A673 (cell line): ENCODE measurements around the gene DPH1. TPM values are rescaled to one million over a fixed set of nuclear protein-coding genes. Genes with fewer than 3 reads are reported as not detected.

Experiments used
- BruUV-seq: library from RNA; stranded (reverse); fragments of 400-500 nt; replicated peaks from 2 replicates; lab custom pipeline; 2021; lab: Mats Ljungman, UMichigan
- CTCF ChIA-PET: fragments of 300-600 bp; sonication (Branson Sonifier 250); formaldehyde crosslinking; loops from one replicate; lab custom pipeline; 2022; ENCODE audit warnings: antibody characterized with exemption; lab: Charles Lee
- POLR2A ChIA-PET: fragments of 300-600 bp; sonication (Branson Sonifier 250); formaldehyde crosslinking; loops from one replicate; lab custom pipeline; 2022; ENCODE audit warnings: antibody characterized with exemption; ENCODE audit not compliant: low non-redundant PET; lab: Charles Lee
- DNase-seq: peaks from one replicate; pipeline ENCODE4 v3.0.0-alpha.2; 2015; ENCODE audit warnings: low spot score
- H3K27ac ChIP-seq: fragments of 200-600 bp; sonication (generic); 2 replicates; pipeline ENCODE4 v1.5.1; 2016; ENCODE audit warnings: mixed run types, low read depth, mild to moderate bottlenecking, mixed read lengths, antibody characterized with exemption, low read length; ENCODE audit not compliant: poor library complexity, severe bottlenecking
- H3K27me3 ChIP-seq: fragments of 200-600 bp; sonication (generic); replicated peaks from 2 replicates; pipeline ENCODE4 v1.6.1; 2017; ENCODE audit warnings: mixed run types, low read depth, mild to moderate bottlenecking, mixed read lengths, antibody characterized with exemption, low read length; ENCODE audit not compliant: insufficient read depth, poor library complexity
- H3K36me3 ChIP-seq: fragments of 200-600 bp; sonication (generic); 2 replicates; pipeline ENCODE4 v1.6.1; 2016; ENCODE audit warnings: mixed run types, mild to moderate bottlenecking, mixed read lengths, antibody characterized with exemption, low read length; ENCODE audit not compliant: insufficient read depth, poor library complexity, severe bottlenecking
- H3K4me1 ChIP-seq: fragments of 200-600 bp; sonication (generic); 2 replicates; pipeline ENCODE4 v1.6.1; 2017; ENCODE audit warnings: mixed run types, mild to moderate bottlenecking, mixed read lengths, antibody characterized with exemption, low read length; ENCODE audit not compliant: insufficient read depth, poor library complexity, severe bottlenecking
- H3K4me3 ChIP-seq: fragments of 200-600 bp; sonication (generic); 2 replicates; pipeline ENCODE4 v1.5.1; 2016; ENCODE audit warnings: low read depth, mixed run types, mild to moderate bottlenecking, mixed read lengths, low read length; ENCODE audit not compliant: poor library complexity, severe bottlenecking
- H3K9me3 ChIP-seq: fragments of 200-600 bp; sonication (generic); 2 replicates; pipeline ENCODE4 v1.6.1; 2016; ENCODE audit warnings: mixed run types, low read depth, mild to moderate bottlenecking, mixed read lengths, antibody characterized with exemption, low read length; ENCODE audit not compliant: poor library complexity, severe bottlenecking
- CTCF ChIP-seq: fragments of 300-800, 200-600 bp; sonication (generic); conservative IDR thresholded peaks from 2 replicates; pipeline ENCODE4 v1.5.1; 2017; ENCODE audit warnings: low read depth, mild to moderate bottlenecking, antibody characterized with exemption, low read length, moderate library complexity, mixed read lengths
- EZH2 ChIP-seq: fragments of 200-600 bp; sonication (generic); IDR thresholded peaks from 2 replicates; pipeline ENCODE4 v1.6.1; 2017; ENCODE audit warnings: borderline replicate concordance, low read depth, mild to moderate bottlenecking, mixed read lengths, antibody characterized with exemption, low read length; ENCODE audit not compliant: poor library complexity, severe bottlenecking
- intact Hi-C: fragments of 100-400 bp; cut with micrococcal nuclease; formaldehyde crosslinking; loops from one replicate; pipeline ENCODE4 v1.10.0; 2022; ENCODE audit not compliant: unreplicated experiment
- microRNA-seq: library from miRNA; unstranded; fragments of <30 nt; microRNA quantifications from one replicate; pipeline ENCODE4 v1.2.0, GENCODE V29; 2021
- total RNA-seq: library from RNA; stranded (reverse); gene quantifications from 2 replicates; pipeline ENCODE4 v1.2.3, GENCODE V29; 2021

Gene DPH1
- total RNA-seq, 1 experiment from 2014 or later, result 51.1 TPM

- DNase-seq, result peak; percentile 82
- BruUV-seq, result no TSS peak
These were observed 61.0 kb downstream of the DPH1 start for GRCh38 chr17:2090804-2091534.

GRCh38 chr17:2092253-2092652 is 62.3 kb downstream of the DPH1 start:
- Histone ChIP-seq H3K36me3 (no peaks in the 10 kb centered on the region), H3K4me1 (peaks cover 18% of the 10 kb centered on the region), H3K9me3 (no peaks in the 10 kb centered on the region), H3K4me3 (no peak overlapping the region), H3K27me3 (no peaks in the 10 kb centered on the region), H3K27ac (no peak overlapping the region)
- CTCF ChIA-PET, result no interaction called here
- POLR2A ChIA-PET, result interaction anchor here (0.7 kb wide), 1 partner anchor 43 kb away, joined by 8 read pairs; no protein-coding TSS in a partner anchor
- no peak for DNase-seq
- no TSS peak for BruUV-seq
- TF ChIP-seq CTCF (no peak), EZH2 (no peak)
- intact Hi-C loops, result no loop called here

More at GRCh38 chr17:2090804-2091534, 61.0 kb downstream of the DPH1 start:
- intact Hi-C loops, result no loop called here
- Histone ChIP-seq H3K4me3 (no peak overlapping the region), H3K4me1 (peaks cover 18% of the 10 kb centered on the region), H3K9me3 (no peaks in the 10 kb centered on the region), H3K27ac (peak overlapping the region; percentile 3), H3K36me3 (no peaks in the 10 kb centered on the region), H3K27me3 (no peaks in the 10 kb centered on the region)
- CTCF ChIA-PET, result no interaction called here
- POLR2A ChIA-PET, result interaction anchor here (0.6 kb wide), 1 partner anchor 147 kb away, joined by 6 read pairs; no protein-coding TSS in a partner anchor
- TF ChIP-seq CTCF (0 out of 2 replicates have a peak, but pooled peaks have one; percentile 19), EZH2 (no peak)

GRCh38 chr17:2093349-2093748 is 63.4 kb downstream of the DPH1 start:
- ChIA-PET CTCF (no interaction called here), POLR2A (no interaction called here)
- Histone ChIP-seq H3K27me3 (no peaks in the 10 kb centered on the region), H3K27ac (no peak overlapping the region), H3K9me3 (no peaks in the 10 kb centered on the region), H3K4me1 (peaks cover 18% of the 10 kb centered on the region), H3K36me3 (no peaks in the 10 kb centered on the region), H3K4me3 (no peak overlapping the region)
- intact Hi-C loops, result no loop called here
- no TSS peak for BruUV-seq
- DNase-seq, result no peak
- TF ChIP-seq CTCF (no peak), EZH2 (no peak)

Small RNA genes within 50 kb of the gene (microRNA-seq; reads per million reads assigned to microRNA genes)
- 5,223 reads per million, percentile 93 among the genes with 10 or more reads in this experiment for gene MIR132
- gene MIR212, result 79.3 reads per million, percentile 61 among the genes with 10 or more reads in this experiment

Other genes starting within 250 kb of the DPH1 start
- gene SMYD4, start 200.3 kb upstream of the DPH1 start, total RNA-seq, result 28.1 and 31.6 TPM in 2 replicates
- gene RPA1, start 200.1 kb upstream of the DPH1 start, total RNA-seq, result 211 and 231 TPM in 2 replicates
- gene RTN4RL1, start 4.8 kb upstream of the DPH1 start, total RNA-seq, result 0.80 and 1.0 TPM in 2 replicates
- gene OVCA2, start 11.9 kb downstream of the DPH1 start, total RNA-seq, result 30.7 and 33.1 TPM in 2 replicates
- 0.84 and 1.5 TPM in 2 replicates for gene HIC1, start 24.9 kb downstream of the DPH1 start, total RNA-seq